Measurements from ENCODE around the gene KIFC3. TPM values are rescaled to one million over a fixed set of nuclear protein-coding genes. Genes with fewer than 3 reads are reported as not detected.

KIFC3 gene
- total and polyA plus RNA-seq, 2 of the 13 experiments (the other 11 are each of a cell fraction or from before 2014, with no cell fraction given): 42.1 to 45.3 TPM

GRCh38 chr16:57781741-57782606 lies 20.3 kb downstream of the KIFC3 start (continued):
- no peak for TF ChIP-seq ZC3H4 (CRISPR knock-in tag; IDR thresholded peaks at IDR 0.05; ENCODE audit: borderline replicate concordance)

GRCh38 chr16:57781349-57781740 lies 20.9 kb downstream of the KIFC3 start:
- intact Hi-C loops (cut with micrococcal nuclease; ENCODE audit: unreplicated experiment) (loop anchor here (5.0 kb wide), 2 partner anchors 59 to 81 kb away; no protein-coding TSS in a partner anchor), in situ Hi-C loops (cut with HindIII; ENCODE audit: extremely low pct_ligation_motif_present, low pct_unique_long_range_greater_than_20kb) (no loop called here)
- Histone ChIP-seq H3K9me3 (ENCODE audit: low read length) (no peaks in the 10 kb centered on the region), H3K9ac (ENCODE audit: insufficient read depth, low read depth, low read length) (peak overlapping the region; percentile 21; the same call in 1 of the 2 replicates), H3K27ac (ENCODE audit: extremely low read length, insufficient read depth, low read length) (peak overlapping the region; percentile 81), H3K4me3 (replicated peaks in 1 of 3; ENCODE audit: insufficient read depth in 1 of 3, low read depth in 2 of 3, low read length in 3 of 3) (peak overlapping the region in 1 of 3 experiments; percentile 38; a peak in 1 of 6 replicates), H4K20me1 (ENCODE audit: insufficient read depth, low read length) (no peaks in the 10 kb centered on the region), H2AFZ (ENCODE audit: low read length) (no peak overlapping the region), H3K27me3 (ENCODE audit: control insufficient read depth in 1 of 2, insufficient read depth in 2 of 2, low read length in 2 of 2) (no peaks in the 10 kb centered on the region), H3K4me2 (ENCODE audit: low read depth, low read length) (peak overlapping the region; percentile 64), H3K79me2 (ENCODE audit: insufficient read depth, low read length) (peaks cover 3% of the 10 kb centered on the region), H3K4me1 (ENCODE audit: insufficient read depth, low read length) (peaks cover 53% of the 10 kb centered on the region), H3K36me3 (replicated peaks in 1 of 2; ENCODE audit: control insufficient read depth in 1 of 2, insufficient read depth in 2 of 2, low read length in 2 of 2) (peaks cover 6 to 10% of the 10 kb centered on the region in 2 experiments)
- DNase-seq (ENCODE audit: low spot score) (no peak), FAIRE-seq (no peak), ATAC-seq (peak; percentile 5)
- POLR2A ChIA-PET: interaction anchor here (0.9 to 8.1 kb wide), 15 partner anchors 10 to 243 kb away, joined by 3 to 141 read pairs (median 5); partner anchors contain the start of genes KATNB1, KIFC3 and USB1
- BruUV-seq (replicated peaks): no TSS peak
- CTCF ChIA-PET (ENCODE audit: low intra/inter-chr PET ratio, low total read pairs): interaction anchor here (0.6 to 1.6 kb wide), 6 partner anchors 17 to 132 kb away, joined by 3 to 17 read pairs (median 3); no protein-coding TSS in a partner anchor
- WGBS (ENCODE audit: low lambda C conversion rate): 61% methylated on average over 1 of the region's 1 CpG
- TF ChIP-seq BCL3 (CRISPR knock-in tag; IDR thresholded peaks at IDR 0.05) (peak; percentile 68; the same call in 1 of the 2 replicates), ISL2 (CRISPR knock-in tag; IDR thresholded peaks at IDR 0.05) (0 out of 2 replicates have a peak, but pooled peaks have one; percentile 3), CREBL2 (CRISPR knock-in tag; IDR thresholded peaks at IDR 0.05; ENCODE audit: borderline replicate concordance) (0 out of 2 replicates have a peak, but pooled peaks have one; percentile 29), KDM5B (CRISPR knock-in tag; IDR thresholded peaks at IDR 0.05; ENCODE audit: borderline replicate concordance) (peak; percentile 5; the same call in 1 of the 2 replicates), ZNF883 (CRISPR knock-in tag; IDR thresholded peaks at IDR 0.05; ENCODE audit: not compliant biosample characterization) (peak; percentile 38), KDM2A (CRISPR knock-in tag; IDR thresholded peaks at IDR 0.05; ENCODE audit: borderline replicate concordance, low read depth) (peak; percentile 0; the same call in 1 of the 2 replicates), THAP7 (CRISPR knock-in tag; IDR thresholded peaks at IDR 0.05) (peak; percentile 17; the same call in 1 of the 2 replicates), ZNF747 (CRISPR knock-in tag; IDR thresholded peaks at IDR 0.05; ENCODE audit: borderline replicate concordance) (0 out of 2 replicates have a peak, but pooled peaks have one; percentile 6), CBX1 (IDR thresholded peaks at IDR 0.05; ENCODE audit: low read depth) (no peak), NFIB (CRISPR knock-in tag; IDR thresholded peaks at IDR 0.05; ENCODE audit: borderline replicate concordance) (no peak), ZNF44 (CRISPR knock-in tag; IDR thresholded peaks at IDR 0.05) (0 out of 2 replicates have a peak, but pooled peaks have one; percentile 36), ZNF879 (CRISPR knock-in tag; IDR thresholded peaks at IDR 0.05) (0 out of 2 replicates have a peak, but pooled peaks have one; percentile 42), ZFX (CRISPR knock-in tag; IDR thresholded peaks at IDR 0.05; ENCODE audit: low read depth) (peak; percentile 5; the same call in 1 of the 2 replicates), ZNF562 (CRISPR knock-in tag; IDR thresholded peaks at IDR 0.05; ENCODE audit: borderline replicate concordance) (no peak), BCL6 (CRISPR knock-in tag; IDR thresholded peaks at IDR 0.05) (no peak), ZNF580 (CRISPR knock-in tag; IDR thresholded peaks at IDR 0.05; ENCODE audit: borderline replicate concordance, low read depth) (no peak)

All from HepG2 (cell line).